GM18868 (cell line): ENCODE data around the gene TCF19.
"Not testable (repeated sequence)": the region's sequence is repeated elsewhere in the genome, so short reads cannot be mapped to it uniquely, and the experiment has no call there.

Experiments
- ATAC-seq: cut with Tn5 transposase; IDR thresholded peaks from one replicate; pipeline ENCODE4 v1.9.1; 2021; ENCODE audit warnings: mild to moderate bottlenecking, moderate library complexity; ENCODE audit not compliant: unreplicated experiment

The TCF19 gene

DNA sequence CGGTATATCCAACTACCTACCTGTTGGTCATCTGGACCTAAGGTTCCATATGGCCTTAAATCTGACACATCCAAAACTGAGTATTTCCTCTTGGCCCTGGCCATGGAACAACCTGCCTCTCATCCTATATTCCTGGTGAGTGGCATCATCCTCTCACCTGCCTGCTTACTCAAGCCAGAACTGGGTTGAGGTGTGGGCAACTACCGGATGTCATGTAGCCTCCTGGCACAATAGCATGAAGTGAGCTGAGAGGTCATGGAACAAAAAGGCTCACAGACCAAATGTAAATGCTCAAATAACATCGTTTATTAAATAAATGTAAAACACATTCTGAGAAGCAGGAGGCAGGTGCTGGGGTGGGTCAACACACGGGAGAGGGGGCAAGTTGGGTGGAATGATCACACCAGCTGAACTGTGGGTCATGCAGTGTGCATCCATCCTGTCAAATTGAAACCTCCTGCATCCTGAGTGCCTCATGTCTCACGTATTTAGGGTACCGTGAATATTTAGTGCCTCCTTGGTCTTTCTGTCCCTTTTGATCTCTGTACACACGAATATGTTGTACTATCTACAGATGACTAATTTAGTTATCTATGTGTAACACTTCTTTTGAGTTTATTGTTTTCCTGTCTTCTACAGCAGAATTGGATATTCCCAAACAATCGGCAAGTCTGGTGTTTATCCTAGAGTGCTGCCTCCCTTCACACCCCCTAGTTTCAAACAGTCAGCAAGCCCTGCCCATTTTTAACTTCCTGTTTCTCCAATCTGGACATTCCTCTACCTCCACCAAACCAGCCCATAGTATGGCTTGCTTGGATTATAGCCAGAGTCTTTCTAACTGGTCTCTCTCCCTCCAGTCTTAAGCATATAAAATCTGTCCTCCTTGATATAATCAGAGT, 20.0 kb downstream of the TCF19 start:
- no peak for ATAC-seq

DNA sequence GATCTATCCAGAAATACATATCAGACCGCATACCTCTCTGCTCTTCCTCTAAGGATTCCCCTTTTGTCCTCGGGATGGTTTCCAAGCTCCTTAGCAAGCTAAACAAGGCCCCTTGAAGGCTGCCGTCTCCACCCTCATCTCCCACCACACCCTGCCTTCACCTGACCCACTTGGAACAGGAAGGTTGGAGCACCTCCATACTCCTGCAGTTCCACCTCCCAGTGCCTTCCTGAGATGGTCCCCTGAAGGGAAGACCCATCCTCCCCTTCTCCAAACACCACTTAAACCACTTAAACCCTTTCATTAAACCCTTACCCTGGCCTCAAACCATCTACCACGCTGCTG, 20.6 kb downstream of the TCF19 start:
- no peak for ATAC-seq

DNA sequence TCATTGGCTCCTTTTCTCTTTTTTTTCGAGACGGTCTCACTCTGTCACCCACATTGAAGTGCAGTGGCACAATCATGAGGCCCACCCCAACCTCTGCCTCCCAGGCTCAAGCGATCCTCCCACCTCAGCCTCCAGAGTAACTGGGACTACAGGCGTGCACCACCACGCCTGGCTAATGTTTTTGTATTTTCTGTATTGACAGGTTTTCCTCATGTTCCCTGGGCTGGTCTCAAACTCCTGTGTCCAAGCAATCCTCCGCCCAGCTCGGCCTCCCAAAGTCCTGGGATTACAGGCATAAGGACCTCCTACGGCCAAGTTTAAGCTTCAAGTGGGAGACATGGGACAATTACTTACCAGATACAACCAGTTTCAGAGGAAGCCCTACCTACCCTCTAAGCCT, 21.5 kb downstream of the TCF19 start:
- ATAC-seq, result no peak

DNA sequence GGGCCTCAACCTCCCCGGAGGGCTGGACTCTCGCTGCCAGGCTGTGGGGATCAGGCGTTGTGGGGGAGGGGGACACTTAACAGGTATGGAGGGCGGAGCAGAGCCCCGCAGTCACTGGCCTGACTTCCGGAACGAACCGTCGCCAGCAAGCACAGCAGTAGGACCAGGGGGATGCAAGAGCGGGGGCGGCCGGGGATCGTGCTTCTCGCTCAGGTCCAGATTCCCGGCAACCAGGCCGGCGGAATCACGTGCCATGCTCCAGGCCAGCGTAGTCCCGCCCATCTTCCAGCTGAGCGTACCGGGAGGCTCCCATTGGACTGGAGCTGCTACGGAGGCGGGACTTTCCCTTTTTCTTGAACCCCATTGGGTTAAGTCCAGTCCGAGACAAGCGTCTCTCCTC, 22.1 kb downstream of the TCF19 start:
- no peak for ATAC-seq

DNA sequence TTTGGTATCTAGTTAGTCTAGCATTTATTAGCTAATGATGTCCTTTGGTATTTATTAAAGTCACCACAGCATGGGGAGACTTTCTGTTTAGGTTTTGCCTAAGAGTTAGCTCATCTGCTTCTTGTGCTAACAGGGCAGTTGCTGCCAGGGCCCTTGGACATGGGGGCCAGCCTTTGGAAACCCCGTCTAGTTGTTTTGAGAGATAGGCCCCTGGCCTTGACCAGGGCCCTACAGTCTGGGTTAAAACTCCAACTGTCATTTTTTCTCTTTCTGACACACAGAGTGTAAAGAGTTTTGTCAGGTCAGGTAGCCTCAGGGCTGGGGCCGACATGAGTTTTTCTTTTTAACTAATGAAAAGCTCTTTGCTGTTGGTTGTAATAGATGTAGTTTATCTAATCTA, 24.9 kb downstream of the TCF19 start:
- not testable (repeated sequence) for ATAC-seq

DNA sequence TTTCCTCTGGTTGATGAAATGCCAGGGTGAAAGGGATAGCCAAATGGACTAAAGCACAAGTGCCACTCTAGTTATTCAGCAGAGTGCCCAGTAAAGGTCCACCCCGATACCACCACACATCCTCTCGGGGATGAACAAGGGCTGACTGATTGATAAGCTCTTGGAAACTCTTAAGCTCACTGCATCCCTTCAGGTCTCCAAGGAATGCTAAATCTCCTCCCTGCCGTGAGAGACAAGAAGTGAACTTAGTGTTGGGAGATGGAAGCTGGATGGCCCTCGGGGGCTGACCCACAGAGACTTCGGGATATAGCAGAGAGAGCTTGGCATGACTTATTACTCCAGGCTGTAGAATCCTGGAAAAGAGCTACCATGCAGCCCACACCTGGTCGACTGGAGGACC, 25.5 kb downstream of the TCF19 start:
- not testable (repeated sequence) for ATAC-seq

DNA sequence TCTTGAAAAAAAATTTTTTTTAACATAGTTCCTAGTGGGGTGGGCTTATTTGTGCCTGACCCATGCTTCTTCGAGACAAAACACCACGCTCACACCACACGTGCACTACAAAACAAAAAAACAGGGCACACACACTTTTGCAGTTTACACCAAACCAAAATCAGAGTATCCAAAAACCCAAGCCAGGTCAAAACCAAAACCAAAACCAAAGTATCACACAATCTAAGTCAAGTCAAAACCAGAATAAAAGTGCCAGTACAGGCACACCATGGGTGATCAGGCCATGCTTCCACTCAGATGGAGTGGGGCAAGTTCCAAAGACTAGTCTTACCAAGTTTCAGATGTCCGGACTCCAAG, 27.3 kb downstream of the TCF19 start:
- ATAC-seq, result not testable (repeated sequence)

DNA sequence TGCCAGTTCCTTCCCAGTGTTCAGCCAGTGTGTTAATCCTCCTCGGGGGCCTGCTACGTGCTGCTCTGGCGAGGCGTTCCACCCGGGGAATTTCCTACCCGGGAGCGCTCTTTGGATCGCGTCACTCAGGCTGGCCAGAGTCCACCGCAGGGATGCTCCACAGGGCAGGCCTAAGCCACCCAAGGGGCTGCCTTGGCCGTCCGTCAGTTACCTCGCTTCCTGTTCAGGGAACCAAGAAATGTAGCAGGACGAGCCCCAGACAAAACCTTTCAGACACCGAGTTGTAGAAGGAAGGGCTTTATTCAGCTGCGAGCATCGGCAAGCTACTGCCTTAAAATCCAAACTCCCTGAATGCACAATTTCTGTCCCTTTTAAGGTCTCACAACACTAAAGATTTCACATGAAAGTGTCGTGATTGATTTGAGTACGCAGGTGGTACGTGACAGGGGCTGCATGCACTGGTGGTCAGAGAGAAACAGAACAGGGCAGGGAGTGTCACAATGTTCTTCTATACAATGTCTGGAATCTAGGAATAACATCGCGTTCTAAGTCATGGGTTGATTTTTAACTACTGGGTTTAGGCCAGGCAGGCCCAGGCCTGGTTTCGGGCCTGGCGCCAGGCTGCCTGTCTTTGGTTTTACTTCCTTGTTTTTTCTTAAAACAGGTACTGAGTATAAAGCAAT, 27.8 kb downstream of the TCF19 start:
- ATAC-seq, result no peak

DNA sequence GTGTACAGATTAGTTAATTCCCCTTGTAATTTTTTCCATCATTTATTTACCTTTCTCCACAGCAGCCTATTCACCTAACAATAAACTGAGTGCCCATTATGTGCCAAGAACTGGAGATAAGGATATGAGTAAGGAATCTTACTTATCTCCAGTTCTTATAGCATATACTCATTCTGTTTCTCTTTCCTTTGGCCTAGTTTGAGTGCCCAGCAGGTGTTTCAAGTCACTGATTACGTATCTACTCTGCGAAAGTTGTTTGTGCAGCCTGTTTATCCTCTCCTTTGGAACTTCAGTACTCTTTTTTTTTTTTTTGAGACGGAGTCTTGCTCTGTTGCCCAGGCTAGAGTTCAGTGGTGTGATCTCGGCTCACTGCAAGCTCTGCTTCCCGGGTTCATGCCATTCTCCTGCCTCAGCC, 29.4 kb downstream of the TCF19 start:
- no peak for ATAC-seq

DNA sequence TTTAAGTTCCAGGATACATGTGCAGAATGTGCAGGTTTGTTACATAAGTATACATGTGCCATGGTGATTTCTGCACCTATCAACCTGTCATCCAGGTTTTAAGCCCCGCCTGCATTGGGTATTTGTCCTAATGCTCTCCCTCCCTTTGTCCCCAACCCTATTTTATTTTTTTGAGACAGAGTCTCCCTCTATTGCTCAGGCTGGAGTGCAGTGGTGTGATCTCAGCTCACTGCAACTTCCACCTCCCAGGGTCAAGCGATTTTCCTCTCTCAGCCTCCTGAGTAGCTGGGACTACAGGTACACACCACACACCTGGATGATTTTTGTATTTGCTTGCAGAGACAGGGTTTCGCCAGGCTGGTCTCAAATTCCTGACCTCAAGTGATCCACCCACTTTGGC, 30.8 kb downstream of the TCF19 start:
- ATAC-seq, result not testable (repeated sequence)

DNA sequence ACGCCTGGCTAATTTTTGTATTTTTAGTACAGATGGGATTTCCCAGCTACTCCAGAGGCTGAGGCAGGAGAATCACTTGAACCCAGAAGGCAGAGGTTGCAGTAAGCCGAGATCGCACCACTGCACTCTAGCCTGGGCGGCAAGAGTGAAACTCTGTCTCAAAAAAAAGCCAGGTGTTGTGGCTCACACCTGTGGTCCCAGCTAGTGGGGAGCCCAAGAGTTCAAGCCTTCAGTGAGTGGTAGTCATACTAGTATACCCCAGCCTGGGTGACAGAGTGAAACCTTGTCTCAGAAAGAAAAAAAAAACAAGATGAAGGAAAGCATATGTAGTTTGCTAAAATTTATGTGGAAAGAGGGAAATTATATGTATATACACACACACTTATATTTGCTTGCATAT, 32.1 kb downstream of the TCF19 start:
- no peak for ATAC-seq

DNA sequence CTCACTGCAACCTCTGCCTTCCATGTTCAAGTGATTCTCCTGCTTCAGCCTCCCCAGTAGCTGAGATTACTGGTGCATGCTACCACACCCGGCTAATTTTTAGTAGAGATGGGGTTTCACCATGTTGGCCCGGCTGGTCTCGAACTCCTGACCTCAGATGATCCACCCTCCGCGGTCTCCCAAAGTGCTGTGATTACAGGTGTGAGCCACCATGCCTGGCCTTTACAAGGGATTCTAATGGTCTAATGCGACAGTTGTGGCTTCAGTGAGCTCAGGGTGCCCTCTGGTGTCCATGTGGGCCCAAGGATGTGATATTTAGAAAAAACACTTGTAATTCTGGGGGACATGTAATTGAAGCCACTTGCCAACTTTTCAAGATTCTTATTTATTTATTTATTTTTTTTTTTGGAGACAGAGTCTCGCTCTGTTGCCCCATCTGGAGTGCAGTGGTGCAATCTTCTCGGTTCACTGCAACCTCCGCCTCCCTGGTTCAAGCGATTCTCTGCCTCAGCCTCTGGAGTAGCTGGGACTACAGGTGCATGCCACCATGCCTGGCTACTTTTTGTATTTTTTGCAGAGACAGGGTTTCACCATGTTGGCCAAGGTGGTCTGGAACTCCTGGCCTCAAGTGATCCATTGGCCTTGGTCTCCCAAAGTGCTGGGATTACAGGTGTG, 34.2 kb downstream of the TCF19 start:
- ATAC-seq, result not testable (repeated sequence)

DNA sequence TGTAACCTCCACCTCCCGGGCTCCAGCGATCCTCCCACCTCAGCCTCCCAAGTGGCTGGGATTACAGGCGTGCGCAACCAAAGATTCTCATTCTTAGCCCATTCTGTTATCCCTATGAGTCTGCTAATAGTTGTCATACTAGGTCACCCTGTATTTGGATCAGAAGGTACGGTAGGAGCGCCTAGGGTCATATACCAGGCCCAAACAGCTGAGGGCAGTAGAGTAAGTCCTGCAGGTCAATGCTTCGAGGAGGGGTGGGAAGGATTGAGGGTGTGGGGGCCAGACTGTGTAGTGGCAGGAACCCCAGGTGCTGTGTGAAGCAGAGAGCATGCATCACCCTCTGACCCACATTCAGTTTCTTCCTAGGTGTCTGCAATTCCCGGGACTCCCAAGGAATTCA, 34.8 kb downstream of the TCF19 start:
- ATAC-seq, result no peak

DNA sequence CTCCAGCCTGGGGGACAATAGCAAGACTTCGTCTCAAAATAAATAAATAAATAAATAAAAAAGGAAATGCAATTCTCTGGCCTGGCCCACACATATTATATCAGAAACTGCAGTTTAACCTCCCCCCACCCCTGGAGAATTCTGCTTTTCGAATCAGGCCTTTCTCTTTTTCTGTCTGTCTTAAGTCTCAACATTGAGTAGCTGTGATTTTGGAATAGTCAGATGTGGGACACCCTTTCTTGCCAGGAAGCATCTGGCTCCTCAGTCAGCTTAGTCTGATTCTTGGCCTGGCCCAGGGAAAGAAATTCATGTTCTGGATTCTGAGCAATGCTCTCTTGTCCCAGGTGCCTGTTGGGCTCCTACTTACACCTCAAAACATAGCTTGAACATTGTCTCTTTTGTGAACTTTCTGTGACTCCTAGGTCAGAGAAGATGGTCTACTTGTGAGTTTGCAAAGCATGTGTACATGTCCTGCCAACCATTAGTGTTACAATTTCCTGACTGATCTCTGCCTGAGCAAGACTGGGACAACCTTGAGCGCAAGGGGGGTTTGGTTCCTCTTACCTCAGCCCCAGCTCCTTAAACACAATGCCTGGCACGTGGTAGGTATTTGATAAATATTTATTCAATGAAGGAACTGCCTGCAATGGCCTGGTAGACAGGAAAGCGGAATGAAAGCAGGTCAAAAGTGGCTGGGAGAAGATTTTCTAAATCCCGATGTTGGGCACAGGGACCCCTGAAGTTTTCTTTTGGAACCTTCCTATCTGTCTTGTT, 35.9 kb downstream of the TCF19 start:
- ATAC-seq, result no peak

DNA sequence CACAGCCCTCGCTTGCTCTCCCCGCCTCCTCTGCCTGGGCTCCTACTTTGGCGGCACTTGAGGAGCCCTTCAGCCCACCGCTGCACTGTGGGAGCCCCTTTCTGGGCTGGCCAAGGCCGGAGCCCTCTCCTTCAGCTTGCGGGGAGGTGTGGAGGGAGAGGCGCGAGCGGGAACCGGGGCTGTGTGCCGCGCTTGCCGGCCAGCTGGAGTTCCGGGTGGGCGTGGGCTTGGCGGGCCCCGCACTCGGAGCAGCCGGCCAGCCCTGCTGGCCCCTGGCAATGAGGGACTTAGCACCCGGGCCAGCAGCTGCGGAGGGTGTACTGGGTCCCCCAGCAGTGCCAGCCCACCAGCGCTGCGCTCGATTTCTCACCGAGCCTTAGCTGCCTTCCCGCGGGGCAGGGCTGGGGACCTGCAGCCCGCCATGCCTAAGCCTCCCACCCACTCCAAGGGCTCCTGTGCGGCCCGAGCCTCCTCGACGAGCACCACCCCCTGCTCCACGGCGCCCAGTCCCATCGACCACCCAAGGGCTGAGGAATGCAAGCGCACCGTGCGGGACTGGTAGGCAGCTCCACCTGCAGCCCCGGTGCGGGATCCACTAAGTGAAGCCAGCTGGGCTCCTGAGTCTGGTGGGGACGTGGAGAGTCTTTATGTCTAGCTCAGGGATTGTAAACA, 37.1 kb downstream of the TCF19 start:
- not testable (repeated sequence) for ATAC-seq

DNA sequence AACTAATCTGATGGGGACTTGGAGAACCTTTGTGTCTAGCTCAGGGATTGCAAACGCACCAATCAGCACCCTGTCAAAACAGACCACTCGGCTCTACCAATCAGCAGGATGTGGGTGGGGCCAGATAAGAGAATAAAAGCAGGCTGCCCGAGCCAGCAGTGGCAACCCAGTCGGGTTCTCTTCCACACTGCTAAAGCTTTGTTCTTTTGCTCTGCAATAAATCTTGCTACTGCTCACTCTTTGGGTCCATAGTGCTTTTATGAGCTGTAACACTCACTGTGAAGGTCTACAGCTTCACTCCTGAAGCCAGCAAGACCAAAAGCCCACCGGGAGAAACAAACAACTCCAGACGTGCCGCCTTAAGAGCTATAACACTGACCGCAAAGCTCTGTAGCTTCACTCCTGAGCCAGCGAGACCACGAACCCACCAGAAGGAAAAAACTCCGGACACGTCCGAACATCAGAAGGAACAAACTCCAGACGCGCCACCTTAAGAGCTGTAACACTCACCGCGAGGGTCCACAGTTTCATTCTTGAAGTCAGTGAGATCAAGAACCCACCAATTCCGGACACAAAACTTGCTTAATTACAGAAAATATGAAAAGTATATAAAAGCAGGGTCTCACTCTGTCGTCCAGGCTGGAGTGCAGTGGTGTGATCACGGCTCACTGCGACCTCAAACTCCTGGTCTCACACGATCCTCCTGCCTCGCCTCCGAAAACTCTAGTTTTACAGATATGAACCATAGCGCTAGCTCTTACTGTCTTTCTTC, 38.0 kb downstream of the TCF19 start:
- ATAC-seq, result not testable (repeated sequence)

DNA sequence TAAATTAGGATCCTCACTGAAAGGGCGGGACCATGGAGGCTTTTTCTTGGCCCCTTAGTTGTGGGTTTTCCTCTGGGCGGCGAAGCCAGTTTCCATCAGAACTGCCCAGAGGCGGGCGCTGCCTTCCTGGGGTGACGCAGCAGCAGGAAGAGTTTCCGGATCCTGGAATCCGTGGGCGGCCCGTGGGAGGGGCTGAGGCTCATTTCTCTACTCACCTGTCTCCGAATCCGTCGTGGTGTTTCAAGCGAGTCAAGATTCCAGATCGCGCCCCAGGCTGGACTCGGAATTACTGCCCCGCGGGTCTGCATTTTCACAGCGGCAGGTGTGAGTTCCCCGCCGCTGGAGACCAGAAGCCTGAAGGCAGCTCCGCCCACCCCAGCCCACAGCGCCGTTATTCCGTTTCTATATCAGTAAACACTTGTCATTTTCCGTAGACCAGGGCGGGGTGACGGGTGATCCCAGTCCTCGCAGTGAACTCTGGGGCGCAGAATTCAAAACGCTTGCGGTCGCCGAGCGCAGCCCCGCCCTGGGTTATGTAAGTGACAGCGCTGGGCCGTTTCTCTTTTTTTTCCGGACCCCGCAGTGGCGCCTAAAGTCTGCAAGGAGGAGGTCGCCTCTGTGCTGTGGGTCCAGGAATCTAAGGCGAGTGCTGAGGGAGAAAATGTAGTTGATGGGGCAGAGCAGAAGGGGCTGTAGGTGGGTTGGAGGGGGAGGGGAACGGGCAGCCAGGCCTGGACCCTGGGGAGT, 39.3 kb downstream of the TCF19 start:
- peak; percentile 79 for ATAC-seq

DNA sequence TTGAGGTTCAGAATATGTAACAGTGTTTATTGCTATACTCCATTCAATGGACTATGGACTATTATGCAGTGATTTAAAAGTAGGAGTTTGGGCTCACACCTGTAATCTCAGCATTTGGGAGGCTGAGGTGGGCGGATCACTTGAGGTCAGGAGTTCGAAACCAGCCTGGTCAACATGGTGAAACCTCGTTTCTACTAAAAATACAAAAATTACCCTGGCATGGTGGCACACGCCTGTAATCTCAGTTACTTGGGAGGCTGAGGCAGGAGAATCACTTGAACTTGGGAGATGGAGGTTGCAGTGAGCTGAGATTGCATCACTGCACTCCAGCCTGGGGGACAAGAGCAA, 40.7 kb downstream of the TCF19 start:
- ATAC-seq, result not testable (repeated sequence)
